Measurements from ENCODE around the gene DCP2.

DNA sequence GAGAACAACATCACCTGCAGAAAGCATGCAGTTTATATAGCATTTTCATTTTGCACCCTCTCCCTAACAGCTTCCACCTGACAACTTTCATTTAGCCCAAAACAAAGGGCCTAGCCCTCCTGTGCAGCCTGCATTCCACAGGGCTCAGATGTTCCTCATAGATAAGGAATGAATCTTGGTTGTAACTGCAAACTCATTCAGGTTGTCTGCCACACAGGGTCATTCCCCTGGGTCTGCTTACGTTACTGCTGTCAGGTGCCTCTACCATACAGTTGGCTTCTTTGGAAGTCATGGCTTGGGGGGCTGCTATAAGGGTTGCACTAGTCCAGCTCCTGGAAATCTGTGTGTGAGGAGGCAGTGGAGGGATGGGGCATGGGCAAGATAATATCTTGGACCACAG is 2.7 kb upstream of the DCP2 start:
- TF ChIP-seq, protein P1, sequence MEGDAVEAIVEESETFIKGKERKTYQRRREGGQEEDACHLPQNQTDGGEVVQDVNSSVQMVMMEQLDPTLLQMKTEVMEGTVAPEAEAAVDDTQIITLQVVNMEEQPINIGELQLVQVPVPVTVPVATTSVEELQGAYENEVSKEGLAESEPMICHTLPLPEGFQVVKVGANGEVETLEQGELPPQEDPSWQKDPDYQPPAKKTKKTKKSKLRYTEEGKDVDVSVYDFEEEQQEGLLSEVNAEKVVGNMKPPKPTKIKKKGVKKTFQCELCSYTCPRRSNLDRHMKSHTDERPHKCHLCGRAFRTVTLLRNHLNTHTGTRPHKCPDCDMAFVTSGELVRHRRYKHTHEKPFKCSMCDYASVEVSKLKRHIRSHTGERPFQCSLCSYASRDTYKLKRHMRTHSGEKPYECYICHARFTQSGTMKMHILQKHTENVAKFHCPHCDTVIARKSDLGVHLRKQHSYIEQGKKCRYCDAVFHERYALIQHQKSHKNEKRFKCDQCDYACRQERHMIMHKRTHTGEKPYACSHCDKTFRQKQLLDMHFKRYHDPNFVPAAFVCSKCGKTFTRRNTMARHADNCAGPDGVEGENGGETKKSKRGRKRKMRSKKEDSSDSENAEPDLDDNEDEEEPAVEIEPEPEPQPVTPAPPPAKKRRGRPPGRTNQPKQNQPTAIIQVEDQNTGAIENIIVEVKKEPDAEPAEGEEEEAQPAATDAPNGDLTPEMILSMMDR (IDR thresholded peaks at IDR 0.05; ENCODE audit: poor library complexity, severe bottlenecking) = no peak
- no peak for TF ChIP-seq EP300 (conservative IDR thresholded peaks at IDR 0.05; ENCODE audit: poor library complexity, severe bottlenecking)

Data from neural cell (in vitro differentiated cells).